ENCODE results near the gene SERINC3. TPM values are rescaled to one million over a fixed set of nuclear protein-coding genes. Genes with fewer than 3 reads are reported as not detected.

SERINC3 gene
- total RNA-seq, 1 donor from 2014 or later = 94.3 TPM

DNA sequence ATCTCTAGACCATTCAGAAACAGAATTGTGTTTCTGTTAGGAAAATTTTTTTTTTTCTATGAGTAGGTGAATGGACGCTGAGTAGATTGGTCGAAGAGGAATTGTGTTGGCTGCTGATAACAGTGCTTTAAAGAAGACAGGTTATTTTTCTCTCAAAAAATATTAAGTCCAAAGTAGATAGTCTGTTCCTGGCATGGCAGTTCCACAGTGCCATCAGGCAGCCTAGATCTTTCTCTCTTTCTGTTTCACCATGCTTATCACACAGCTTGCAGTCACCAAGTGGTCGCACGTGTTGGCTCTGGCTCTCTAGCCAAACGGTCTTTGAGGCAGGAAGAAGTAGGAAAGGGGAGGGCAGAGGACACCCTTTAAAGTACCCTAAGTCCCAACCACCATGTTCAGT is 22.4 kb upstream of the SERINC3 start:
- Histone ChIP-seq H3K27me3 (ENCODE audit: insufficient read depth, low read length) (no peaks in the 10 kb centered on the region), H3K9ac (ENCODE audit: low read length) (no peak overlapping the region), H4K20me1 (ENCODE audit: insufficient read depth, low read length) (no peaks in the 10 kb centered on the region), H3K9me3 (ENCODE audit: insufficient read depth, low read depth, low read length) (no peaks in the 10 kb centered on the region), H3K4me1 (ENCODE audit: insufficient read depth, low read length) (peaks cover 19% of the 10 kb centered on the region), H3K27ac (ENCODE audit: low read depth, low read length) (no peak overlapping the region), H3K79me2 (ENCODE audit: insufficient read depth, low read length) (peaks cover 9% of the 10 kb centered on the region), H3K4me2 (ENCODE audit: low read length) (no peak overlapping the region), H3K4me3 (ENCODE audit: insufficient read depth, low read depth, low read length) (no peak overlapping the region), H2AFZ (ENCODE audit: low read depth, low read length) (no peak overlapping the region), H3K36me3 (ENCODE audit: insufficient read depth, low read length) (no peaks in the 10 kb centered on the region)
- Mint-ChIP-seq H3K9me3 (ENCODE audit: unreplicated experiment) (peaks cover 2% of the 10 kb centered on the region), H3K36me3 (ENCODE audit: low read depth, unreplicated experiment) (no peaks in the 10 kb centered on the region), H3K27ac (ENCODE audit: unreplicated experiment) (no peak overlapping the region), H3K27me3 (ENCODE audit: low read depth, unreplicated experiment) (no peaks in the 10 kb centered on the region), H3K4me3 (ENCODE audit: unreplicated experiment) (no peak overlapping the region), H3K4me1 (ENCODE audit: low read depth, unreplicated experiment) (peaks cover 15% of the 10 kb centered on the region)
- no peak for DNase-seq (ENCODE audit: low read depth)
- TF ChIP-seq, protein P1, sequence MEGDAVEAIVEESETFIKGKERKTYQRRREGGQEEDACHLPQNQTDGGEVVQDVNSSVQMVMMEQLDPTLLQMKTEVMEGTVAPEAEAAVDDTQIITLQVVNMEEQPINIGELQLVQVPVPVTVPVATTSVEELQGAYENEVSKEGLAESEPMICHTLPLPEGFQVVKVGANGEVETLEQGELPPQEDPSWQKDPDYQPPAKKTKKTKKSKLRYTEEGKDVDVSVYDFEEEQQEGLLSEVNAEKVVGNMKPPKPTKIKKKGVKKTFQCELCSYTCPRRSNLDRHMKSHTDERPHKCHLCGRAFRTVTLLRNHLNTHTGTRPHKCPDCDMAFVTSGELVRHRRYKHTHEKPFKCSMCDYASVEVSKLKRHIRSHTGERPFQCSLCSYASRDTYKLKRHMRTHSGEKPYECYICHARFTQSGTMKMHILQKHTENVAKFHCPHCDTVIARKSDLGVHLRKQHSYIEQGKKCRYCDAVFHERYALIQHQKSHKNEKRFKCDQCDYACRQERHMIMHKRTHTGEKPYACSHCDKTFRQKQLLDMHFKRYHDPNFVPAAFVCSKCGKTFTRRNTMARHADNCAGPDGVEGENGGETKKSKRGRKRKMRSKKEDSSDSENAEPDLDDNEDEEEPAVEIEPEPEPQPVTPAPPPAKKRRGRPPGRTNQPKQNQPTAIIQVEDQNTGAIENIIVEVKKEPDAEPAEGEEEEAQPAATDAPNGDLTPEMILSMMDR (IDR thresholded peaks at IDR 0.05; ENCODE audit: insufficient read depth, low read depth, low read length) = no peak
- no peak for FAIRE-seq

DNA sequence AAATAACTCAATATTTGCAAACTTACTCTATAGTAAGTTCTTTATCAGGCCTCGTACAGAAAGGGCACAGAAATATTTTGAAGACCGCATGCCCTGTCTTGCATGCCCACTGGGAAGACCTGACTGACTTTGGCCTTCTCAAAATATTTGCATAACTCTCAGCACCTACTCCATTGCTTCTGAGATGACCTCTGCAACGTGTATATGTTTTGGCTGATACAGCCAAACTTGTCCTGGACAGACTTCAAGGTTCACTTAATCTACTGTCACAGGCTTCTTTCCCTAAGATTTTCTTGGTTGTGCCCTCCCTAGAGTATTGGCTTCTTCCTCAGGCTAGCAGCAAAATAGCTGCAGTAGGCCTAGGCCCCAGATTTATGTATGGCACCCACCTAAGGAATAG is 21.5 kb upstream of the SERINC3 start:
- peaks cover 2% of the 10 kb centered on the region for H3K9me3 Mint-ChIP-seq (ENCODE audit: unreplicated experiment)
- H4K20me1 ChIP-seq (ENCODE audit: insufficient read depth, low read length) = no peaks in the 10 kb centered on the region
- H3K27ac Mint-ChIP-seq (ENCODE audit: unreplicated experiment) = no peak overlapping the region
- no peak for FAIRE-seq
- TF ChIP-seq EZH2 (IDR thresholded peaks at IDR 0.05; ENCODE audit: insufficient read depth, low read length) = no peak
- TF ChIP-seq, protein P1 (IDR thresholded peaks at IDR 0.05; ENCODE audit: insufficient read depth, low read depth, low read length) = no peak
- no peaks in the 10 kb centered on the region for H3K36me3 Mint-ChIP-seq (ENCODE audit: low read depth, unreplicated experiment)
- H3K4me3 Mint-ChIP-seq (ENCODE audit: unreplicated experiment) = no peak overlapping the region
- no peak overlapping the region for H3K9ac ChIP-seq (ENCODE audit: low read length)
- H3K4me3 ChIP-seq (ENCODE audit: insufficient read depth, low read depth, low read length) = no peak overlapping the region
- no peak overlapping the region for H3K27ac ChIP-seq (ENCODE audit: low read depth, low read length)
- no peaks in the 10 kb centered on the region for H3K27me3 Mint-ChIP-seq (ENCODE audit: low read depth, unreplicated experiment)
- H2AFZ ChIP-seq (ENCODE audit: low read depth, low read length) = no peak overlapping the region
- H3K4me2 ChIP-seq (ENCODE audit: low read length) = no peak overlapping the region
- H3K27me3 ChIP-seq (ENCODE audit: insufficient read depth, low read length) = no peaks in the 10 kb centered on the region
- DNase-seq (ENCODE audit: low read depth) = no peak
- peaks cover 10% of the 10 kb centered on the region for H3K4me1 Mint-ChIP-seq (ENCODE audit: low read depth, unreplicated experiment)
- H3K36me3 ChIP-seq (ENCODE audit: insufficient read depth, low read length) = no peaks in the 10 kb centered on the region
- H3K79me2 ChIP-seq (ENCODE audit: insufficient read depth, low read length) = peaks cover 9% of the 10 kb centered on the region
- peaks cover 14% of the 10 kb centered on the region for H3K4me1 ChIP-seq (ENCODE audit: insufficient read depth, low read length)
- no peaks in the 10 kb centered on the region for H3K9me3 ChIP-seq (ENCODE audit: insufficient read depth, low read depth, low read length)

DNA sequence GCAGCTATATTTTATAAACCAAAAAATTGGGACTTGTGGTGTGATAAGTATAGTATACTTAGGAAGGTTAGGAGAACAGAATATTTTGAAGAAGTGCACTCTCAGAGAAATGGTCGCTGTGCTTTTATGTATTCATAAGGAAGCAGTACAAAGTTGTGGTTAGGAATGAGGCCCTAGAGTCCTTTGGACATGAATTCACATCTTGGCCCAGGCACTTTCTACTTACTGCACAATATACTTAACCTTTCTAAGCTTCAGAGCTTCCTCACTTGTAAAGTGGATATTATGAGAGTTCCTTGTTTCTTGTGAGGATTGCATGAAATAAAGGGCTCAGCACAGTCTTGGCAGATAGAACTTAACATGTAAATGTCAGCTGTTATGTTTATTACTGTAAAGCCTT is 21.0 kb upstream of the SERINC3 start:
- Mint-ChIP-seq H3K27ac (ENCODE audit: unreplicated experiment) (no peak overlapping the region), H3K4me1 (ENCODE audit: low read depth, unreplicated experiment) (peaks cover 9% of the 10 kb centered on the region), H3K36me3 (ENCODE audit: low read depth, unreplicated experiment) (no peaks in the 10 kb centered on the region), H3K9me3 (ENCODE audit: unreplicated experiment) (peaks cover 2% of the 10 kb centered on the region), H3K4me3 (ENCODE audit: unreplicated experiment) (no peak overlapping the region), H3K27me3 (ENCODE audit: low read depth, unreplicated experiment) (no peaks in the 10 kb centered on the region)
- no peak for DNase-seq (ENCODE audit: low read depth)
- TF ChIP-seq, protein P1 (IDR thresholded peaks at IDR 0.05; ENCODE audit: insufficient read depth, low read depth, low read length) = no peak
- no peak for TF ChIP-seq EZH2 (IDR thresholded peaks at IDR 0.05; ENCODE audit: insufficient read depth, low read length)
- Histone ChIP-seq H2AFZ (ENCODE audit: low read depth, low read length) (no peak overlapping the region), H3K27me3 (ENCODE audit: insufficient read depth, low read length) (no peaks in the 10 kb centered on the region), H3K9ac (ENCODE audit: low read length) (no peak overlapping the region), H3K4me3 (ENCODE audit: insufficient read depth, low read depth, low read length) (no peak overlapping the region), H4K20me1 (ENCODE audit: insufficient read depth, low read length) (no peaks in the 10 kb centered on the region), H3K4me1 (ENCODE audit: insufficient read depth, low read length) (peaks cover 10% of the 10 kb centered on the region), H3K36me3 (ENCODE audit: insufficient read depth, low read length) (no peaks in the 10 kb centered on the region), H3K4me2 (ENCODE audit: low read length) (no peak overlapping the region), H3K27ac (ENCODE audit: low read depth, low read length) (no peak overlapping the region), H3K79me2 (ENCODE audit: insufficient read depth, low read length) (peaks cover 9% of the 10 kb centered on the region), H3K9me3 (ENCODE audit: insufficient read depth, low read depth, low read length) (no peaks in the 10 kb centered on the region)
- FAIRE-seq = no peak

Measured in astrocyte (in vitro differentiated cells and primary cell).